Measurements from ENCODE around the gene BRSK1. TPM values are rescaled to one million over a fixed set of nuclear protein-coding genes. Genes with fewer than 3 reads are reported as not detected.

The BRSK1 gene
- total RNA-seq, 1 donor from 2014 or later = 6.5 TPM

DNA sequence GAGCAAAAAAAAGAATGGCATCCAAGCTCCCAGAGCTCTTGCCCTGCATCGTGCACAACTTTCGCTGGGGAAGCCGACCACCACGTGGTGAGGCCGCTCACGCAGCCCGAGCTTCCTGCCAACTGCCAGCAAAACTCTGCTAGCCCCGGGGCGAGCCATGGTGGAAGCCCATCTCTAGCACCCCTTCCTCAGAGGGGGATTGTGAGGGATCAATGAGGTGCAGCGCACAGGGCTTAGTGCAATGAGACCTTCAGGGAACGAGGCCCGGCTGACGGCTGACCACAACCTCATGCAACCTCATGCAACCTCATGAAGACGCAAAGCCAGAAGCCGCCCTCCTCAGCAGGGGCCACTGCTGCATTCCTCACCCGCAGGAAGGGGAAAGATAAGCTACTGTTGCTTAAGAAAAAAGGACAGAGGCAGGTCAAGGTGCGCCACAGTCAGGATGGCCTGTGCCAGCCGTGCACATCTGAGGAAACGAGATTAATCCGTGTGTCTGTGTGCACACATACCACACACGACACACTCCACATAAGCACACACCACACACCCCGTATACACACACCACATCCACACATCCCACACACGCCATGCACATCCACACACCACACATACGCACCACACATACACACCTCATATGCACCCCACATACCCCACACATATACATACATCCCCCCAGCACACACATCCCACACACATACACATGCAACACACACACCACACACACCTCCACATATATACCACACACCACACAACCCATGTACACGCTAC lies 13.4 kb upstream of the BRSK1 start:
- DNase-seq (ENCODE audit: low spot score in 2 of 2) = no peak
- intact Hi-C loops (cut with DNase I) = no loop called here
- Histone ChIP-seq H3K4me1 (no peaks in the 10 kb centered on the region), H3K27me3 (no peaks in the 10 kb centered on the region), H3K9me3 (no peaks in the 10 kb centered on the region), H3K27ac (no peak overlapping the region), H3K36me3 (peaks cover 20 to 51% of the 10 kb centered on the region in 2 donors), H3K4me3 (no peak overlapping the region)
- TF ChIP-seq, protein P1, sequence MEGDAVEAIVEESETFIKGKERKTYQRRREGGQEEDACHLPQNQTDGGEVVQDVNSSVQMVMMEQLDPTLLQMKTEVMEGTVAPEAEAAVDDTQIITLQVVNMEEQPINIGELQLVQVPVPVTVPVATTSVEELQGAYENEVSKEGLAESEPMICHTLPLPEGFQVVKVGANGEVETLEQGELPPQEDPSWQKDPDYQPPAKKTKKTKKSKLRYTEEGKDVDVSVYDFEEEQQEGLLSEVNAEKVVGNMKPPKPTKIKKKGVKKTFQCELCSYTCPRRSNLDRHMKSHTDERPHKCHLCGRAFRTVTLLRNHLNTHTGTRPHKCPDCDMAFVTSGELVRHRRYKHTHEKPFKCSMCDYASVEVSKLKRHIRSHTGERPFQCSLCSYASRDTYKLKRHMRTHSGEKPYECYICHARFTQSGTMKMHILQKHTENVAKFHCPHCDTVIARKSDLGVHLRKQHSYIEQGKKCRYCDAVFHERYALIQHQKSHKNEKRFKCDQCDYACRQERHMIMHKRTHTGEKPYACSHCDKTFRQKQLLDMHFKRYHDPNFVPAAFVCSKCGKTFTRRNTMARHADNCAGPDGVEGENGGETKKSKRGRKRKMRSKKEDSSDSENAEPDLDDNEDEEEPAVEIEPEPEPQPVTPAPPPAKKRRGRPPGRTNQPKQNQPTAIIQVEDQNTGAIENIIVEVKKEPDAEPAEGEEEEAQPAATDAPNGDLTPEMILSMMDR (IDR thresholded peaks at IDR 0.05) = no peak

DNA sequence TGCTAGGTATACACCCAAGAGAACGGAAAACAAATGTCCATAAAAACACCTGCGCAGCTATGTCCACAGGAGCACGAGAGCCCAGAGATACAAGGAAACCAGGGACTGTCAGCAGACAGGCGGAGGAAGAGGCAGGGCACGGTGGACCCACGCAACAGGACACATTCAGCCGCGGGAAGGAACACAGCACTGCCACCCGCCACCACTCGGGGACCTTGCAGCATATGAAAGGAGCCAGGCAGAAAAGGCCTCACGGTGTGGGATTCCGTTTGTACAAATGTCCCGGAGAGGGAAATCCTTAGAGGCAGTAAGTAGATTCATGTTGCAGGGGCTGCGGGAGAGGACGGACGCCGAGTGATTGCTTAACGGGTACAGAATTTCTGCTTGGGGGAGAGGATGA lies 11.7 kb upstream of the BRSK1 start:
- intact Hi-C loops (cut with DNase I) = no loop called here
- no peak overlapping the region for H3K27ac ChIP-seq
- H3K4me1 ChIP-seq = no peaks in the 10 kb centered on the region
- TF ChIP-seq, protein P1 (IDR thresholded peaks at IDR 0.05) = no peak
- H3K9me3 ChIP-seq = no peaks in the 10 kb centered on the region
- no peaks in the 10 kb centered on the region for H3K27me3 ChIP-seq
- H3K36me3 ChIP-seq = peaks cover 29 to 62% of the 10 kb centered on the region in 2 donors
- H3K4me3 ChIP-seq = no peak overlapping the region
- no peak for DNase-seq (ENCODE audit: low spot score in 2 of 2)

DNA sequence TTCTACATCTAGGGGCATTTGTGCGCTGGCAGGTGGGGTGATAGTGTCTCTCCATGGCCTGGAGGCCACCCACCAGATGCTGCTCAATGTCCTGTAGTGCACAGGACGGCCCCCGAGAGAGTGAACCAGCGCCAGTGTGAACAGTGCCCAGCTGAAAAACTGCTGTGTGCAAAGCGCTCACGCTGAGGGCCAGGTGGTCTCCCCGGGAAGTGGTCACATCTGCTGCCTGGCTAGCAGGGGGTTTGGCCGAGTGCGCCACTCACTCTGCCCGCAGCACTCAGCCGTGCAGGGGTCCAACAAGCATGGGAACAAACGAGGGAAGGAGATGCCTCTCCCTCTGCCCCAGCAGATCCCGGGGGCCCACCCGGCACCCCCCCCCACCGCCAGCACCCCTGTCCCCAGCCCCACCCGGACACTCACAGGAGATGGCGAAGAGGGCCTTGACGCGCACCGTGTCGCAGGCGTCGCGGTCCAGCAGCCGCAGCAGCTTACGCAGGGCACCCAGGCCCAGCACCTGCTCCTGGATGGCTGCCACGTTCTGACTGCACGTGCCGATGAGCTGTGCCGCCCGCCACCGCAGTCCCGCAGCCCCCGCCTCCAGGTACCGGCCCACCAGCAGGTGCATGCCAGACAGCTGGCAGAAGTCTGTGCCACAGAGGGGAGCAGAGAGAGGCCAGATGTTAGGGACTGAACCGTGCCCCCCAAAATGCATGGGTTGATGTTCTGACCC lies 9.7 kb upstream of the BRSK1 start:
- Histone ChIP-seq H3K27ac (no peak overlapping the region), H3K9me3 (no peaks in the 10 kb centered on the region), H3K4me1 (peaks cover 2% of the 10 kb centered on the region in 2 donors), H3K27me3 (no peaks in the 10 kb centered on the region), H3K4me3 (no peak overlapping the region), H3K36me3 (peaks cover 34 to 68% of the 10 kb centered on the region in 2 donors)
- intact Hi-C loops (cut with DNase I) = no loop called here
- DNase-seq (ENCODE audit: low spot score in 2 of 2) = no peak
- TF ChIP-seq, protein P1 (IDR thresholded peaks at IDR 0.05) = no peak

- Histone ChIP-seq H3K27ac (no peak overlapping the region), H3K36me3 (peaks cover 32 to 58% of the 10 kb centered on the region in 2 donors), H3K4me1 (peaks cover 7% of the 10 kb centered on the region in 2 donors), H3K4me3 (no peak overlapping the region), H3K9me3 (no peaks in the 10 kb centered on the region), H3K27me3 (no peaks in the 10 kb centered on the region)
- TF ChIP-seq, protein P1 (IDR thresholded peaks at IDR 0.05) = no peak
- intact Hi-C loops (cut with DNase I) = no loop called here
- DNase-seq (ENCODE audit: low spot score in 2 of 2) = no peak
Measured at GRCh38 chr19:55275851-55276719, 7.7 kb upstream of the BRSK1 start.

- intact Hi-C loops (cut with DNase I) = no loop called here
- no peaks in the 10 kb centered on the region for H3K9me3 ChIP-seq
- TF ChIP-seq, protein P1 (IDR thresholded peaks at IDR 0.05) = no peak
Measured at GRCh38 chr19:55276720-55277430, 6.9 kb upstream of the BRSK1 start.

More at GRCh38 chr19:55276720-55277430, 6.9 kb upstream of the BRSK1 start:
- H3K27ac ChIP-seq = no peak overlapping the region
- no peak for DNase-seq (ENCODE audit: low spot score in 2 of 2)
- H3K27me3 ChIP-seq = no peaks in the 10 kb centered on the region
- H3K4me3 ChIP-seq = no peak overlapping the region
- peaks cover 30 to 52% of the 10 kb centered on the region in 2 donors for H3K36me3 ChIP-seq
- peaks cover 7% of the 10 kb centered on the region in 2 donors for H3K4me1 ChIP-seq

All from ascending aorta (tissue), 2 donors.